NCI-H524 (cell line): ENCODE results near the gene NAV2.

Source experiments
- DNase-seq, 2 experiments: peaks; one replicate each; lab custom pipeline; 2025; lab: John Stamatoyannopoulos, UW

The NAV2 gene

DNA sequence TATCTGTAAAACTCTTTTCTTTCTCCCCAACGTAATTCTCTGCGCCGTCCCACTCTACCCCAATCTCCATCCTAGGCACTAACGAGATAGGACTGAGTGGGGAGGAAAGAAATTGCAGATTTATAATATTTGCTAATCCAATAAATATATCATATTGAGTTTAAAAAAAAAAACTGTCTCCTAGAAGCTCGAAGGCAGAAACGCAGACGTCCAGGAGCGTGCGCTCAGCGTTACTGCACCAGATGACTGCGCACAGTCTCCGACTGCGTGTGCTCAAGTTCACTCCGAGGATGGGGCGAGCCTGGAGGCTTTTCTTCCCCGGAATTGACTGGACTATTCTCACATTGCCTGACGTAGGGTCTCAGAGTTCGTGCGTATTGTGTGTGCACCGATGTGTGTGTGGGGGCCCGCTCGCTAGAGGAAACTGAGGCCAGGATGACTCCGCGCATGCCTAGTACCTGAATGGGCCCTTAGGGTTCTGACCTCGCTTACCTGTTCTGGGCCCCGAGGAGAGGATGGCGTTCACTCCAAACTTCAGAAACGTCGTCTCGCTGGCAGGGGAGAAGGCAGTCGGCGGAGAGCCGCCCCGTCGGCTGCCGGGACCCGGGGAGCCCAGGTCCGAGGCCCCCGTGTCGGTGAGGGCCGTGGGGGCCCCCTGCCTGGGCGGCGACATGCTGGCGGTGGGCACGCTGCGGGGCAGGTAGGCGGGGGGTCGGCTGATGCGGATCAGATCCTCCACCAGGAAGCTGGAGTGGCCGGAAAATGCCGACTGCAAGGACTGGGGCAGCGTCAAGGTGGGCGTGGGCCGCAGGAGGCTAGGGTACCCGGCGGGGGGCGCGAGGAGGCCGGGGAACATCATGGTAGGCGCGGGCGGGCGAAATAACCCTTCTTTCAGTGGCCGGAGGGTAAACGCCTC is 447.1 kb downstream of the NAV2 start:
- peak in 1 of 2 experiments; percentile 25 for DNase-seq

DNA sequence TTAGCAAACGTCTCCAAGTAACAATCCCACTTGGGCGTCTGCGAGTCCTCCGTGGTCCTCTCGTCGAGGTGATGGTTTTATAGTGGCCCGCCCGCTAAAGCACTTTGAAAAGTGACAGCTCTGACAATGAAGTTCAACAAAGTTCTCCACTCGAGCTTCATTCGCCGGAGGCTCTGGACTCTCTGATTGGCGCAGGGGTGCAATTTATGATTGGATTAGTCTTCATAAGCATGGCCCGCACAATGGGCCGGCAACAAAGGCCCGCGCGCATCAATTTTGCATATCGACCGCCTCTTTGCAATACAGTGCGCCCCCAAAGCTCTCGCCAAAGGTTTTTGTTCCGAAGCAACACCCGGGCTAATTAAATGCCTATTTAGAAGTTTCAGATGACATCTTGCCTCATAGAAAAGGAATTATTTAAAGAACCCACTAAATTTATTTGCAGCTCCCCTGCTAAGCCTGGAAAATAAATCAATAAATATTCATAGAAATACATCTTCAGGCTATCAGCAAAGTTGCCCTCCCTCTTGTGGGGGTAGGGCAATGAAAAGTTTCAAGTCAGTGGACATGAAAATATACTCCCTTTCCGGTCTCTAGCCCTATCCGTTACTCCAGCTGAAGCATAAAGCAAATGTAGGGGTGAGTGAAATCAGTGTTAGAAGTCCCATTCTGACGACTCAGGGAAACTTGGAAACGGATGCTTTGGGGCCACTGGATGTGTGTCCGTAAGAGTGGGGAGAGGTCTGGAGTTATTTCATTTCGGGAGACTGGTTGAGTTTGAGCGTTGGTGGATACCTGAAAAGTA is 448.0 kb downstream of the NAV2 start, which contains the start of gene DBX1:
DBX1 (minus strand) TSS at position 51 of the 805 bp plus-strand sequence. CDS start 151 bp downstream, outside the sequence.
- DNase-seq: peak in 1 of 2 experiments; percentile 24

DNA sequence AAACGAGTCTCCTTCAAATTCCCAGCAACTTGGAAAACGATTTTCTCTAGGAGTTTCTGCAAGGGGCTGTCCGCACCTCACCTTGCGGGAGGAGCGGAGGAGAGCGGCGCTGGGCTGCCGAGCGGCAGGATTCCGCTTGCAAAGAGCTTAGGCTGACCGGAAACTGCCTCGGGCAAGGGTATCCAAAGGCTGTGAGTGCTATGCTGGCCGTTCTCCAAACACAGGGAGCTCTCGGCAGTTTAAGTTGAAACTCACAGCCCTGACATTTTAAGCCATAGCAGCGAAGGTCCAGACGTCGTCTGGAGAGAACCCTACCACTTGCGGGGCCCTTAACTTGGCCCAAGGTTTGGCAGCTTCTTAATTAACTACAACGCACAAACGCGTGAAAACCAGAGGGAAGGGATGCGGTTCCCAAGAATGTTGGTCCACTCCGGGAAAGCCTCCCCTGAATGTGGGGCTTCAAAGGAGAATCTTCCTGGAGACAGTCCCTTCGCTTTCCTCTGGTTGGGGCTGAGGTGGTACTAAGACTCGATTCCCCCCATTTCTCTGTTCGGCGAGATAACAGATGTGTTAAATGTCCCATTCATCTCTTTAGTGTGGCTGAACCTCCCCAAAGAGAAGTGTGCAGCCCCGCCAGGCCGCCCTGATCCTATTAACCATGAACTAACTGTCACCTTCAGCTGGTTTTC is 448.7 kb downstream of the NAV2 start:
- DNase-seq: peak; percentile 17 to 34

DNA sequence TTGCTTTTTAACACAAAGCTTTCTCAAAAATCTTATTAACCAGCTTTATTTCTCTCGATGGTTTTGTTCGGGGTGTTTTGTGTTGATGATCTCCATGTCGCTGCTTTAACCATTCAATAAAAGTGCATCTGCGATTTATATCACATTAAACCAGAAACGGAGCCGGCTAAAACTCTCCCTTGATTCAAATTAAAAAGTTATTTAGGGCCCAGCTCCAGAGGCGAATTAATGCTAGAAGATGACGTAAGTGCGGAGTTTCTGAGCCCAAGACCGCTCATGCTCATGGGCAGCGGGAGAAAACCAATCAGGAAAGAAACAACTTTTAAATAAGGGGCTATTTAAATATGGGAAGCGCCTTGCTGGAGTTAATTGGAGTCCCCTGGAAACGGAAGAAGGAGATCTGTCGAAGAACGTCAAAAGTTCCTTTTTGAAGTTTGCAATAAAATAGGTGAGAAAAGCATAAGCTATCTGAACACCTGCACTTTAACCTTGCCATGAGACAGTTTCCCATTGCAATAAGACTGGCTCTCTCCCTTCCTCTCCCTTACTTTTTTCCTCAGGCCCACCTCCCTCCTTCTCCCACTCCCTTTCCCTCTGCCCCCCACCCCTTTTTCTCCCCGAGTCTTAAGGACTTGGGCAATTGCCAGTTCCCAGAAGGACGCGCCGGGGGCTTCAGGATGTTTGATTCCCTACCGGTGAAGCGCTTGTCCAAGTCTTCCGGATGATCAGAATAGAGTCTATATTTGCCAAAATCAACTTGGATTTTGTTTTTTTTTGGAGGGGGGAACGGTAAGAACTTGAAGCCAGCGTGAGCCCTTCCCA is 449.5 kb downstream of the NAV2 start:
- DNase-seq: peak in 1 of 2 experiments; percentile 19

DNA sequence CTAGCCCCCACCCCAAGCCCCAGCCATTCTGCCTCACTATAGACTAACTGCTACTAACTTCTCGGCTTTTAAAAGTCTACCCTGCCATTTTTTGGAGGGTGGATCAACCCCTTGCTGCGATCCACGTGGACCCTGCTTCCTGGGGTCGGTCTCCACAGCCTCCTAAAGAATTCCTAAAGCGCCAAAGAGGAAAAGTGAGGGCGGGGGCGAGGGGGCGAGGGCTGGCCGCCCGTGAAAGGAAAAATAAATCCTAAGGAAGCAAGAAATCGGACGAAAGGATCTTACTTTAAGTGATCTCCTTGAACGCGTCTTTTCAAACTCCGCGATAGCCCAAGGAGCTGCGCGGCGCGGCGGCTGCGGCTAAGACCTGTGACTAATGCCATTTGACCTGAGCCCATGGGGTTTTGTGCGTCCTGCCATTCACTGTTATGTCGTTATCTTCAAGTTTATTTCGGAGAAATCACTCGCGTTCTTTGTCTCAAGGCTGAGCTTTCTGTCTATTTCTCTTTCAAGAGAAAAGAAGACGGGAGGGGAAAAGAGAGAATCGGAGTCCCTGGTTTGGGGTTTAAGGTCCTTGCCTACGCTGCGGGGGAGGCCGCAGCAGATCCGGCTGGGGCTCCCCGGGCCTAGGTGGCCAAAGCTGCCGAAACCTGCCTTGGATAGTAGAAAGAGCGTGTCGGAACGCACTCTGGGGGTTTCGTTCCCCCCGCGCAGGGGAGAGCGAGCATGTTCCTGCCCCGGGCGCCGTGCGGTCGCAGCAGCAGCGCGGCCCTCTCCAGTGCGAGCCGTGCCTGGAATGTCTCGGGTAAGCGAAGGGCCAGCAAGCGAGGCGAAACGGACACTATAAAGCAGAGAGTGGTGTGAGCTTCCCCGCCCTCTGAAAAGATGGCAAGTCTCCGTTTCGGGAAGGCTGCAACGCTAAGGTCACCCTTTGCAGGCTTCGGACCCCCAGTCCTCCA is 450.5 kb downstream of the NAV2 start:
- DNase-seq: peak; percentile 27 to 43

DNA sequence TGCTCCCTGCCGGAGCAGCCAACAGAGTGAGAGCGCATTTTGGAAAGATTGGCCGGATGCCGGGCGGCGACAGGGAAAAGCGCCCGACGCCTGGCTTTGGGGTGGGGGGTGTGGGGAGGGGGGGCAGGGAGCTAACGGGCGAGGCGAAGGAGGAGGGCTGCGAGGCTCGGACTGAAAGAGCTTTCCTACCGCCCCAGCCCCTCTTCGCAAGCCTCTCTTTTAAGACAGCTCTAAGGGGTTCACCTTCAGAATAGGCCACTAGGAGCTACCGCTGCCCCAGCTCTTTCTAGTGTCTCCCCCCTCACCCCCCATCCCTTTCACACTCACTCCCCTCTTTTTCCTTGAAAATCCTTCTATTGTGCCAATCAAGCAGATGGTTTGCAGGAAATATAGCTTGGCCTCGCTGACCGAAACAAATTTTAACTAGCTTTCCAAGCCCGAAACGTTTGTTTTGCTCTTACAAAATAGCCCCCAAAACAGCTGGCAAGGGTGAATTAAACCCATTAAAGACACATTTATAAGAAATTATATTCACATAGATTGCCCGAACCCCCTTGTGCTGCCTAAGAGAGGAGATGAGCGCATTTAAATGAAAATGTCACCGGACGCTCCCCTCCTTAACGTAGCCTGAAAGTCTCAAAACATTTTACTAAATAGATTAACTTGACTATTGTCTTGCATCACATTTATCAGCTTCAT is 451.3 kb downstream of the NAV2 start:
- DNase-seq: no peak
